Measurements from ENCODE around the gene CECR2.

The CECR2 gene

DNA sequence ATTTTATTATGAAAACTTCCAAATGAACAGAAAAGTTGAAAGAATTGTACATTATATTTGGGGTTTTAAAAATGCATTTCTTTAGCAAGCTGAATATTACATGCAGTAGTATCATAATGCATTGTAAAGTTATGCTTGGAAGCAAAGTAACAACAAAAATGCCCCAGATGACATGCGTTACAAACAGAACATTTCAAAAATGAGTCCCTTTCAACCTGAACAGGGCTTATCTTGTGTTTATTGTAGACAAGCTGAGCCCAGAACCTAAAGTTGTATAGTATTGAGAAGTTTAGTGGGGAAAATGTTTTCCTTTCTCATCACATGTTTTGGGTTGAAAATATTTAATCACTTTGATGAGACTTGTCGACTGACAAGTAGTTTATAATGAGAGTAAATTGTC lies 68.8 kb downstream of the CECR2 start:
- FAIRE-seq (no peak), DNase-seq (ENCODE audit: extremely low spot score, insufficient read length, low read depth) (no peak)

DNA sequence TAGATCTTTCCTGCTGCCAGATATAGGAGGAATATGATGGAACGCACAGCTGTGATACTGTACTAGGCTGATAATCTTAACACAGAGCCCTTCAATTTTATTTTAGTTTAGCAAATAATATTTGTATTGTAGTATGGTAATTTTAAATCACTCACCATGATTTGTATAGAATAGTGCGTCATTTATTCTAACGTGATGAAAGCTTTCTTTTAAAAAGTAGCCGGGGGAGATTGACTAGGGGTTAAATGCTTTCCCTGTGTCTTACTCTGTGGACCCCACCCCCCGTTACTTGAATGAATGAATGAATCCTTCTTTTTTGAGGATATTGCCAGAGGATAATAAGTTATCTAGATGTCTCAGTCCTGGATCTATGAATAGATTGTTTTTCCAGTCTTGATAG lies 72.1 kb downstream of the CECR2 start:
- FAIRE-seq = no peak
- no peak for DNase-seq (ENCODE audit: extremely low spot score, insufficient read length, low read depth)

DNA sequence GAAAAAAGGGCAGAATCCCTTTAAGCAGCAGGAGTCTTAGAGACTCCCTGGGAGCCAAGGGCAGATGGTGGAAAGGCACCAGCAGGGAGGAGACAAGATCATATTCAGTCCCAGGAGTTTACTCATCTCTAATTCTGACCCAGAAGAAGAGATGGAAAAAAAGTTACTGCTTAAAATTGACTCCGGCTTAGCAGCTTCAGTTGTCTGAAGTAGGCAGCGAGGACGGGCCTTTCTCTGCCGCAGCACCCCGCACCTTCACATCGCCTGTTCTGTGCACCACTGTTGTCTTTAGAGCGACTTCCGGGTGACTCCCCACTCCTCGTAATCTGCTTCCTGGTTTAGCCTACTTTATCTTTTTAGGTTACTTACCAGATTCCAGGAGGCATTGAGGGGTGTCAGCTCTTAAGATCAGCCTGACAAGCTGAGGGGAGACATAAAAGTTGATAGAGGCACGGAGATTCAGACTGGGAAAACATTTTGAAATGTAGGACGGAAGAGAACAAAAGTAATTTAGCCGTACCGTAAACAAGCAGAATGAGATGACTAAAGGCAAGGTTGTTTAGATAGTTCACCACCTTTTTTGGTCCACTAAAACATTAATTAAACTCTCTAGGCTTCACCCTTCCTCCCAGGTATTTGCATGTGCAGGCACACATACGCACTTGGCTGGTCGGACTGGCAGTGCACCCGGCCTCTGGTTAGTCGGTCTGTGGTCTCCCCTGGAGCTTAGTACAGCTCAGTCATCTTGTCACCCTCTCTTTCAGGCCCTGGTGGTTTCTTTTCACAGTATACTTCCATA lies 74.3 kb downstream of the CECR2 start:
- FAIRE-seq (no peak), DNase-seq (ENCODE audit: extremely low spot score, insufficient read length, low read depth) (no peak)

DNA sequence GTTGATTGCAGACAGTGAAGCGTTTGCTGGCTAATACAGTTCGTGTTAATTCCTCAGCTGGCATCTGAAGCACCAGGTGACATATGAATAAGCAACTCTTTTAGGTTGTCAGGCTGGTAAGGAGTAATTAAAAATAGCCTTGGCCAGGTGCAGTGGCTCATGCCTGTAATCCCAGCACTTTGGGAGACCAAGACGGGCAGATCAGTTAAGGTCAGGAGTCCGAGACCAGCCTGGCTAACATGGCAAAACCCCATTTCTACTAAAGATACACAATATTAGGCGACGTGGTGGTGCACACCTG lies 74.9 kb downstream of the CECR2 start:
- FAIRE-seq (no peak), DNase-seq (ENCODE audit: extremely low spot score, insufficient read length, low read depth) (no peak)

DNA sequence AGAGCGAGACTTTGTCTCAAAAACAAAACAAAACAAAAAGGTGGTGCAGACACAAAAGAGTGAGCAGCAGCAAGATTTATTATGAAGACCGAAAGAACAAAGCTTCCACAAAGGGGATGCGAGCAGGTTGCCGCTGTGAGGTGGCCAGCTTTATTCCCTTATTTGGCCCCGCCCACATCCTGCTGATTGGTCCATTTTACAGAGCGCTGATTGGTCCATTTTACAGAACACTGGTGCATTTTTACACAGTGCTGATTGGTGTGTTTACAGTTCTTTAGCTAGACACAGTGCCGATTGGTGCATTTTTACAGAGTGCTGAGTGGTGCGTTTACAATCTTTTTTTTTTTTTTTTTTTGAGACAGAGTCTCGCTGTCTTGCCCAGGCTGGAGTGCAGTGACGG lies 77.4 kb downstream of the CECR2 start:
- no peak for FAIRE-seq
- DNase-seq (ENCODE audit: extremely low spot score, insufficient read length, low read depth) = no peak

DNA sequence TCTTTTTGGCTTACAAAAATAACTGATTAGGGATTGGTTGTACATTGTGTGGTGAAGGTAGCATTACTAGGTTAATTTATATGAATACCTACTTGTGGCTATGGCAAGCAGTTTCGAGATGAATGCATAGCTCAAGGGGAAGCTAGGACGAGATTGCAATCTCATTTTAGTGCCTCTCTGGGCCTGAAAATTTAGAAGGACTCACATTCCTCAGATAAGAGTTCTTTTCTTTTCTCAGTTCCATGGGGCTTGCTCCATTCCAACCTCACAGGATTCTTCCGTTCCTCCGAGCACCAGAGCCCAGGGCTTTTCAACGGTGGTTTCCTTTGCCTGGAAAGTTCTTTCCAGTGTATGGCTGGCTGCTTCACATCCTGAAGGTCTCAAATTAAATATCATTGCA lies 82.1 kb downstream of the CECR2 start:
- FAIRE-seq (no peak), DNase-seq (ENCODE audit: extremely low spot score, insufficient read length, low read depth) (no peak)

DNA sequence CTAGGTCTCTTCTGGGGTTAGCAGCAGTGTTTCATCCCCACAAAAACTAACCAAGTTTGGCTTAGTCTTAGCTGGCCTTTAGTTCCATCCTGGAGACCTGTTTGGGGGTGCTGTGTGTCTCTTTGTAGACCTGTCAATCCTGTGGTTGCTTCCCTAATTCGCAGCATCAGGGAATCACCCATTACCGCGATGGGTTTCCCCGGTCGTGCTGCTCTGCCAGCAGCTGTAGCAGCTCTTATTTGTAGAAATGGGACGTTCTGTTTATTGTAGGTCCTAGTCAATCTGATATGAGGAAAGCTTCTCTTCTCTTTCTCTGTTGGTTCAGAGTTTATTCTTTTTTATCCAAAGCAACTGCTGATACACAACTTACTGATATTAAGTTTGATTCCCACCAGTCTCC lies 91.6 kb downstream of the CECR2 start:
- FAIRE-seq = no peak

DNA sequence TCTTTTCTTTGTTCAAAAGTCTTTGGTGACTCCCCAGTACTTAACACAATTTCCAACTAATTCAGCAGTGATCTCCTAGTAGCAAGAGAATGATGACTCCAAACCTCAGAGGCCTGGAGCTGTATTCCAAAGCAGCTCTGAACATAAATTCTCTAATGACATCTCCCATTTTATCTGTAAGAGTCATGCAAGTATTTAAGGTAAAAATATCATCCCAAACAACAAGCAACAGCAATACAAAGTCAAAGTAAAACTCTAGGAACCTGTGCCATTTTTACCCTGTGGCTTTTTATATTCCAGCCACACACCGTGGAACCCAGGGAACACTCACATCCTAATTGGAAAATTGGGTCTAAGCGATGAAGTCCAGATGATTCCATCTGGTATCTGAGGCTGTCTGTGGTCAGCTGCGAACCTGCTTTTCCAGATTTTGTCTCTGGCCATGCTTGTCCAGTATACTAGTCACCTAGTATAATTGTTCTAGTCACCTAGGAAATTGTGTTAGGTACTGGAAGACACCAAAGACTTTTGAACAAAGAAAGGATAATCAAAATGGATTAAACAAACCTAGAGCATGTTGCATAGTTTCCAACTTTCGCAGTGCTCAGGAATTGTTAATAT lies 101.7 kb downstream of the CECR2 start:
- no peak for FAIRE-seq

More for the DNA sequence above, 91.6 kb downstream of the CECR2 start:
- no peak for DNase-seq (ENCODE audit: extremely low spot score, insufficient read length, low read depth)

DNA sequence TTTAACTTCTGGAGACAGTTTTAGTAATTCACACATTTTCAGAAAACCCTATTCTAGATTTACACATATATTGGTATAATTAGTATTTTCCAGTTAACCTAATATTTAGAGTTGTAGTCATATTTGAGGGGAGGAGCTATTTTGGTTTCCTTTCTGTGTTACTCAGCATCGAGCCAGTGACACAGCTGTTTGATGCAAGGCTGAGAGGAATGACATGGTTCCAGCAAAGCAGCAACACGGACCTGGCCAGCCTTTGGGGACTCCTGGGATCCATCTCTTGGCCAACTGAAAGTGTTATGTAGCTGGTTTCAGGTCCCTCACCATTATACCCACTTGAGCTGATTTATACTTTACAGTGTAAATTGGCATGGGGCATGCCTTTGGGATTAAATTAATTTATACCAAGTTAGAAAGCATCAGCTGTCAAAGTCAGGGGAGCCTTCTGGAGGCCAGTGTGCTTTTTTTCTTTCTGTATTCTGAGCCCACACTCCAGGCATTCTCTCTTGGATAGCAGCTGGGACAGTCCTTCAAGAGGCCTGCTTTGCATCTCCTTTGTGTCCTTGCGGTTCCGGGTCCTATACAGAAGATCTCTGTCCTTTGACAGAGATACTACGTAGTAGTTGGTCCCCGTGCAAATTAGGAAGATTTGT lies 102.8 kb downstream of the CECR2 start:
- no peak for FAIRE-seq
- no peak for DNase-seq (ENCODE audit: extremely low spot score, insufficient read length, low read depth)

More for the DNA sequence above, 101.7 kb downstream of the CECR2 start:
- no peak for DNase-seq (ENCODE audit: extremely low spot score, insufficient read length, low read depth)

DNA sequence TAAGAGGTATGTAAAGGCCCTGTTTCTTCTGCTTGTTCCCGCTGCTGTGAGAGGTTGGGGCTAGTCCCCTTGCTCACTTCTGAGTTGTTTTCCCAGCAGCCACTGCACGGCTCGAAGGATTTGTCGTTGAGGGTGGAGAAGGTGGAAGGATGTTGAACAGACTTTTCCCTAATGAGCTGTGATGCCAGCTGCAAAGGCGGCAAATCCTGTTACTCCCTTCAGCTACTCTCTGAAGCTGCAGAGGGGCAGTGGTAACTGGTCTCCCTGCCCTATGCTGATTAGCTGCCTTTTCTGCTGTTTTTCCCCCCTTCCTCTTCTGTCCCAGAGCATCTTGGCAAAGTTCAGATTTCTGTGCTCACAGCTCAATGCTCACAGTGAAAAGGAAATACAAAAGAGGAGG lies 103.7 kb downstream of the CECR2 start:
- DNase-seq (ENCODE audit: extremely low spot score, insufficient read length, low read depth) (no peak), FAIRE-seq (no peak)

DNA sequence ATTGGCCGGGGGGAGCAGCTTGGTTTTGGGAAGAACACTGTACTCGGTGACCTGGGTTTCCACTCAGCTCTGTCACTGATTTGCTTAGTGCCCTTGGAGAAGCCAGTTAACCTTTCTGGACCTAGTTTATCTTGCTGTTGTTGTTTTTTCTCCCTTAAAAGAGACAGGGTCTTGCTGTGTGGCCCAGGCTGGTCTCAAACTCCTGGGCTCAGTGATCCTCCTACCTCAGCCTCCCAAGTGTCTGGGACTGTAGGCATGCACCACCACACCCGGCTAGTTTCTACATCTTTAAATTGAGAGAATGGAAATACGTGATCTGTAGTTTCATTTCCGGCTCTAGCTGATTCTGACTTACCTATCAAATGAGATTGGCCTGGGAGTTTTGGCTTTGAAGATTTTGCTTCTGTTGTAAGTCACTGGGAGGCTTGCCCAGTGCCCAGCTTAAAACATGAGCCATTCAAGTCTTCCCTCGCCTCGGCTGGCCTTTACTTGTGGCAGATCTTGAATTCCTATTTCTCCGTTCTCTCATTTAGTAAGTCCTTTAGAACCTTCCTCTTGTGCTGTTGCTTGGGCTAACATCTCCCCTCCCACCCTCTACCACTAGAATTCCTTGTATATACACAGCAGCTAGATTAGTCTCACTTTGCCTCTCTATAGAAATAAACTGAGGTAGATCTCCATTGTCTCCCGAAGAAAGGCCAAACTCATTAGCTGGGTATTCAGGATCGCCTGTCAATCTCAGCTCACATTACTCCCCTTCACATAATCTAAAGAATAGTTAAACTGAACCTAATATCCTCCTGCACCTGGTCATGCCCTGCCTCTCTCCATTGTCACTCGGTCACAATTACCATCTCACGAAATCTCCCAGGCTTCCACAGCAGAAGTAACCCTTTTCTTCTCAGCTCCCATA lies 106.3 kb downstream of the CECR2 start:
- no peak for FAIRE-seq
- DNase-seq (ENCODE audit: extremely low spot score, insufficient read length, low read depth) = no peak

DNA sequence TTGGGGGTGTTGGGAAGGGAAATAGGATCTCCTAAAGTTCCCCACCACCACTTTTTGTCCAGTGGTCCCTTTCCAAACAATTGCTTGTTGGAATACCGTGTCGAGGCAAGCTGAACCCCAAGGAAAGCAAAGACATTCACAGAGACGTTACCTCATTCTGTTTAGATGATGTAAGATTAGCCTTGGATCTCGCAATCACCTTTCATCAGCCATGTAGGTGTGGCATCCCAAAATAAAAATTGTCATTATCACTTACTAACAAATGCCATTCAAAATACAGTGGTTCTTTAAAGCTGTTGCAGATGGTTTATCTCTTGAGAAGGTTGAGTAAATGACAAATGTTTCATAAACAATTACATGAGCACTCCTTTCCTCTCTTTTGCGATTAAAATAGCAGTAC lies 107.6 kb downstream of the CECR2 start:
- FAIRE-seq = no peak
- no peak for DNase-seq (ENCODE audit: extremely low spot score, insufficient read length, low read depth)

DNA sequence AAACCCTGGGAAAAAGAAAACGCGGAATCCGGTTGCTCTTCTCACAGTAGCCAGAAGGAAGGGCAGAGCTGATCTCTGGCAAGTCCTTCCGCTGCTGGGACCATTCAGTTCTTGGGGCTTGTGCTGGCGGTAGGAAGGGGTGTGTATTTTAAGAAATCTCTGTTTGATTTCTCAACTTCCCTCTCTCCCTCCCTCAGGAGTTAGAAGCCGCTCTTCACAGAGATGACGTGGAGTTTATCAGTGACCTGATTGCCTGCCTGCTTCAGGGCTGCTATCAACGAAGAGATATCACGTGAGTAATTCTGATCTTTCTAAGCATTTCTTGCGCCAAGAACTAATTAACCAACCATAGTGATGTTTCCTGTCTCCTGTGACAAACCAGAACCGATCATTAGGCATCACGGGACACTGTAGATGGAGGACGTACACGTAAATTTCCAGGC lies 108.2 kb downstream of the CECR2 start:
- no peak for FAIRE-seq
- no peak for DNase-seq (ENCODE audit: extremely low spot score, insufficient read length, low read depth)

DNA sequence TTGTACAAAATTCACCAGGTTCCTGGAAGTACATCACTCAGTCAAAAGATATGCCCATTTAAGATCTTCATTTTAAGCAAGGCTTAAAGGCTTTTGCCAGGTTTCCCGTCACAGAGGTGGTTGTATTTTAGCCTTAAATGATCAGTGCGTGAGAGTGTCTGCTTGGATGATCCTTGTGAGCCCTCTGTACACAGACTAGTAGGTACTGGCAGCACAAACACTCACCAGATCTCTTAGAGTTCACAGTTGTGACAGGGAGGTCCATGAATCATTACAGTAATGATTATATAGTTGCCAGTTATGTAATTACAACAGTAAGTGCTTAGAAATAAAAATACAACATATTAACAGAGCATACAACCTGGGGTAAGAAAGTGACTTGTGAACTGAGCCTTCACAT lies 109.9 kb downstream of the CECR2 start:
- no peak for FAIRE-seq
- no peak for DNase-seq (ENCODE audit: extremely low spot score, insufficient read length, low read depth)

DNA sequence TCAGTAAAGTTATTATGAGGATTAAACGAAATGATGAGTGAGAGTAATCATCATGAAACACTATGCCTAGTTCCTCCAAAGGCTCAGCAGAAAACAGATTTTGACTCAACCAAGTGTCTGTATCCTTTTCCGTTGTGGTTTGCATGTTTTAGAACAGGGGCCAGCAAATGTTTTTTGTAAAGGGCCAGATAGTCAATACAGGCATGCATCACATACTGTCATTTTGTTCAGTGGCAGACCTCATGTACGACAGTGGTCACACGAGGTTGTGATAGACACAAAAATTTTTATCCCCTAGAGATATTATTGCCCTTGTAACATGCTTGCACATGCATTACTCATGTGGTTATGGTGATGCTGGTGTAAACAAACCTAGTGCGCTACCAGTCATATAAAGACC lies 112.2 kb downstream of the CECR2 start:
- DNase-seq (ENCODE audit: extremely low spot score, insufficient read length, low read depth) = no peak
- FAIRE-seq = no peak

DNA sequence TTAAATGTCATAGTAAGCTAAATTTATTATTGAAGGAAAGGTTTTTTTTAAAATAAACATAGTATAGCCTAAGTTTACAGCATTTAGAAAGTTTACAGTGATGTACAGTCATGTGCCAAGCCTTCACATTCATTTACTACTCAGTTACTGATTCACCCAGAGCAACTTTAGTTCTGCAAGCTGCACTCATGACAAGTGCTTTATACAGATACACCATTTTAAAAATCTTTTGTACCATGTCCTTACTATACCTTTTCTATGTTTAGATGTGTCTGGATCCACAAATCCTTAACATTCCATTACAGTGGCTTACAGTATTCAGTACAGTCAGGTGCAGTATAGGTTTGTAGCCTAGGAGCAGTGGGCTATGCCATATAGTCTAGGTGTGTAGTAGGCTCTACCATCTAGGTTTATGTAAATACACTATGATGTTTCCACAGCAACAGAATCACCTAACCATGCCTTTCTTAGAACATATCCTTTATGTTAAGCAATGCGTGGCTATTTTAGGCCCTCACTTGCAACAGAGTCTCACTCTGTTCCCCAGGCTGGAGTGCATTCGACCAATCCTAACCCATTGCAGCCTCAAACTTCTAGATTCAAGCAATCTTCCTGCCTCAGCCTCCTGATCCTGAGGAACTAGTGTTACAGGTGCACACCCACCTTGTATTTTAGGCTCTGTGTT lies 114.6 kb downstream of the CECR2 start:
- DNase-seq (ENCODE audit: extremely low spot score, insufficient read length, low read depth) = no peak
- FAIRE-seq = no peak

DNA sequence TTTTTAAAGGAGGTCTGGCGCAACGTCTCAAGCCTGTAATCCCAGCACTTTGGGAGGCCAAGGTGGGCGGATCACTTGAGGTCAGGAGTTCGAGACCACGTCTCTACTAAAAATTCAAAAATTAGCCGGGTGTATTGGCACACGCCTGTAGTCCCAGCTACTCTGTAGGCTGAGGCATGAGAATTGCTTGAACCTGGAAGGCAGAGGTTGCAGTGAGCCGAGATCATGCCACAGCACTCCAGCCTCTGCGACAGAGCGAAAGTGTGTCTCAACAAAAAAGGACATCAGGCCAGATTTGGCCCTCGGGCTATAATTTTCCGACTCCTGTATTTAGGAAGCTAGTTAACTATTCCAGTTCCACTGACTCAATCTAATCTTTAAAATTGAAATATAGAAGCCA lies 115.3 kb downstream of the CECR2 start:
- FAIRE-seq (no peak), DNase-seq (ENCODE audit: extremely low spot score, insufficient read length, low read depth) (no peak)

DNA sequence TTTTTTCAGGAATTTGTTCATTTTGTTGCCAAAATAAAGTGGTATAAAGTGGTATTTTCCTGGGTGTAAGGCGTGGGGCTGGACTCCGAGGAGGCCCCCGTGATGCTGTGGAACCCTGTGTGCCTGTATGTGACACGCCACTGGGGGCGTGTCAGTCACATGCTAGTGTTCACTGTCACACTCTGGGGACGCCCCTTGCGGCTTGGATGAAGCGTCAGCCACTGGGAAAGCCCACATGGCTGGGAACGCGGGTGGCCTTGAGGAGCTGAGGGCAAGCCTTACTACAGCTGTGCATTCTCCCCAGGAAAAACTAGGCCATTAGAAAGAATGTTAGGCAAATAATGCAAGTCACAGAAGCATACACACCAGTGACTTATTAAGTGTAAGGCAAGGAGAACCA lies 117.1 kb downstream of the CECR2 start:
- FAIRE-seq (no peak), DNase-seq (ENCODE audit: extremely low spot score, insufficient read length, low read depth) (no peak)

DNA sequence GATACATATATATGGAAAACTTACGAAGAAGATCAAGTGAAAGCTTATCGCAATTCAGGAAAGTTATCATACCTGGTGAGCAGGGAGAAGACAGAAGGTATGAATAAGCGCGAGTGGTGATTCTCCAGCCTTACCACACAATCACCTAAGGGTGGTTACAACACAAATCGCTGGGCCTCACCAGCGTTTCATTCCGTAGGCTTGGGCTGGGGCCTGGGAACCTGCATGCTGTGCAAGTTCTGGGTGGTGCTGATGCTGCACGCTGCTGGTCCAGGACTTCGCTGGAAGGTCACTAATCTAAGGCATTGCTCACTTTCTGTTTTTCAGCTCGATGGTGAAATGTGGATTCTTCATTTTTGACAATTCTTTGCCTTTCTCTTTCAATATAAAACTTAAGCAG lies 117.5 kb downstream of the CECR2 start:
- FAIRE-seq = no peak
- DNase-seq (ENCODE audit: extremely low spot score, insufficient read length, low read depth) = no peak

DNA sequence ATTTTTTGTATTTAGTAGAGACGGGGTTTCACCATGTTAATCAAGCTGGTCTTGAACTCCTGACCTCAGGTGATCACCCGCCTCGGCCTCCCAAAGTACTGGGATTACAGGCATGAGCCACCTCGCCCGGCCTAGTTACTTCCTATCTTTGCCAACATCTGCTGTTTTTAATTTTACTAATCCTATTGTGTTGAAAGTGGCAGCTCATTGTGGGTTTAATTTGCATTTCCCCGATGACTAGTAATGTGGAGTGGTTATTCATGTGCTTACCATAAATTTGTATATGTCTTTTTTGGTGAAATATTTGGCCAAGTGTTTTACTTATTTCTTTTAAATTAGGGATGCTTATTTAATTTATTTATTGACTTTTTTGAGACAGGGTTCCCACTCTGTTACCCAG lies 119.8 kb downstream of the CECR2 start:
- FAIRE-seq (peak; percentile 21), DNase-seq (ENCODE audit: extremely low spot score, insufficient read length, low read depth) (no peak)
